ENCODE data around the gene SLIT3.

The SLIT3 gene

GRCh38 chr5:168827636-168828035 is 473.3 kb downstream of the SLIT3 start:
- DNase-seq (ENCODE audit: low spot score), result no peak

- DNase-seq (ENCODE audit: low spot score), result no peak
Measured at GRCh38 chr5:168826246-168826725, 474.7 kb downstream of the SLIT3 start.

- DNase-seq (ENCODE audit: low spot score), result peak; percentile 31
Measured at GRCh38 chr5:168822745-168823281, 478.1 kb downstream of the SLIT3 start.

GRCh38 chr5:168822248-168822744 is 478.6 kb downstream of the SLIT3 start:
- no peak for DNase-seq (ENCODE audit: low spot score)

DNA sequence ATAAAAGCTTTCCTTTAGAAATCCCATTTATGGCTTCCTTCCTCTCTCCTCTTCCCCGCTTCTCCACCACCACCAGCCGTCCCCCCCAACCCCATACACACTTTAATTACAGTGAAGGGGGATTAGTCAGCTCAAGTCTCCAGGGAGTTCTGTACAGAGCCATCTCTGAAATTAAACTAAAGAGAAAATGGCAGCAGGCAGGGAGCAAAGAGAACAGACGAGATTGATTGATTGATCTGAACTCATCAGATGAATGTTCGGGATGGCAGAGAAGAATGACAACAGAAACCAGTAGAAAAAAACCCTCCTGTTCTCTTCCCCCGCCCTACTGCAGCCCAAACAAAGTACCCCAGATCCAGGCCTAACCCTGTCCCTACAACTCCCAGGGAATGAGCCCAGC is 480.1 kb downstream of the SLIT3 start:
- DNase-seq (ENCODE audit: low spot score), result no peak

DNA sequence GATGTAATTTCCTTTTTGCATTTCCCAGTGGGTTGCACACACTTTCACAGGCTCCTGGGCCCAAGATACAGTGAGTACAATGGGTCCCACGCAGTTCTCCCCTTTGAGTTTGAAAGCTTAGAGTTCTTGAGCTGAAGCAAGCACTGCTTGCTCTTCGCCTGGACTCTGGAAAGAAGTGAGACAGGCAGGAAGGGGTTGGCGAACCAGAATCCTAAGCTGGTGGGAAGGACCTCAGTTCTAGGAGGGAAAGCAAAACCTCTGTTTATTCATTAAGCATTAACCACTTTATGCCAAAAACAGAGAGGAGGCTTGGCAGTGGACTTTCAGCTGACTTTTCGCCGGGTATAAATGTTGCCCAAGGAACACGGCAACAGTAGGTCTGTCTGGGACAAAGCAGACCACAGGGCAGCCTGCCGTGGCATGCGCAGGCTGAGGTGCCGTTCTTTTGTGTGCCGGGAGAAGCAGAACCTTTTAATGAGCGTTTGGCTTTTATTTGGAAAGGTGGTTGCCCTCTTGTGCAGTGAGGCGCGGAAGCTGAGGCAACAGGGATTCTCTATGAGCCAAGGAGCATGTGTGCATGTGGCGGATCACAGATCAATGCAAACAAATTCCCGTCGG is 481.8 kb downstream of the SLIT3 start:
- no peak for DNase-seq (ENCODE audit: low spot score)

DNA sequence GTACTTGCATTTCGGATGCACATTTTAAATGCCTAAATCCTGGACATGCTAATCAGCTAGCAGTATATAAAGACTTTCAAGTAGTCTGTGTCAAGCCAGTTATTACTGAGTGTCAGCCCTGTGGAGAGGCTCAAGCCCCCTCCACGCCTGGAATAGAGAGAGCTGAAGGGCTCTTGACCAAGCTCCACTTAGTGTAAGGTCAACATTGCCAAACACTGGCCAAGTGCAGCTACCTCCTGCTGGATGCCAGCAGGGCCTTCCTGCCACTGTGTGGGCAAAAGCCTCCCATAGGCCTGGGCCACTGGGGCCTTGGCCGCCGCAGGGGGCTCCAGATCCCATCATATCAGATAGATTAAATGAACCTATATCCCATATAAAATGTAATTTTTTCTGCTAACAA is 482.4 kb downstream of the SLIT3 start:
- DNase-seq (ENCODE audit: low spot score), result no peak

GRCh38 chr5:168817591-168817990 is 483.3 kb downstream of the SLIT3 start:
- no peak for DNase-seq (ENCODE audit: low spot score)

GRCh38 chr5:168816661-168817060 is 484.3 kb downstream of the SLIT3 start:
- DNase-seq (ENCODE audit: low spot score), result no peak

DNA sequence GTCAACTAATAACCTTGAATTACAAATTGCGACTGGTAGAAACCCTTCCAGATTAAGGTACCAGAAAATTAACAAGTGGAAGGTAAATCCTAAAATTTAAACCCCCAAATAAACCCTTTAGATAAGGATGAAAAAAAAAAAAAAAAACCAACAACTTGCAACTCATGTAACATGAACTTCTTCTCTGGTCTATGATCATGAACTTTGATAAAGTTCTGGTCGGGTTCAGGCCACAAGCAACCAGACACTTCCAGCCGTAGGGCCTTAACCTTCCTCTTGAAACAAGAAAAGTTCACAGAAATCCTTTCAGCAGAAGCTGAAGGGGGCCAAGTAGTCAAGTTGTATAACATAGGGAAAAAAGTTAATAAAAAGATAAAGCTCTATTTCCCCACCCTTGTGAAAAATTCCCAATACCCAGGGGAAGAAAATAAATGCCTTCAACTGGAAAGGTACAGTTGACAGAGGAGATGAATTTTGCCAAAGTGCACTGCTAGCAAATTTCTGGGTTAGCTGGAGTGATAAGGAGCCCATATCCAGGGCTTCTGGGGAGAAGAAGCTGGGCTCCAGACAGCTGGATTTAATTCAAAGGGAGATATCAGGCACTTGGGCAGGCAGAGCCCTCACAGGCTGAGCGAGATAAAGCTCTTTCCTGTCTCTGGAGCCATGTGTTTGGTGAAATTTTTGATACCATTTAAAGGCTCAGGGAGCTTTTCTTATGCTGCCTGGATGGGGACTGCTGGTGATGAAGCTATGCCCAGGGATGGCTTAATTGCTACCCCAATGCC is 487.6 kb downstream of the SLIT3 start:
- DNase-seq (ENCODE audit: low spot score), result no peak

- DNase-seq (ENCODE audit: low spot score), result no peak
Measured at GRCh38 chr5:168810641-168811040, 490.3 kb downstream of the SLIT3 start.

DNA sequence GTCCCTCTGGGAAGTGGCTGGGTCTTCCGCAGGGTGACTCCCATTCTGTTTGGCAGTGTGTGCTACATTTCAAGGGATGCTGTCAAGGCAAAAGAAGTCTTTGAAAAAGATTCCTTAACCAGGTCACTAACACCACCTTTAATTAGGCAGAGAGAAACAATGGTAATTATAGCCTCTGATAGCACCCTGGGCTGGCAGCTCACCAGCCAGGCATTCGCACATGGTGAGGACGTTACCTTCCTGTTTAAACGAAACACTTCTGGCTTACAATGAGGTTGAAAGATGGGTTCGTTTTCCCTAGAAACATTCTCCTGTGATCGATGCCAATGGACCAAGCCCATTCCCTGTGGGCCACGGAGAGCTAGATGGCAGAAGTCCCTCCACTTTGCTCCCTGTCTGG is 491.7 kb downstream of the SLIT3 start:
- no peak for DNase-seq (ENCODE audit: low spot score)

DNA sequence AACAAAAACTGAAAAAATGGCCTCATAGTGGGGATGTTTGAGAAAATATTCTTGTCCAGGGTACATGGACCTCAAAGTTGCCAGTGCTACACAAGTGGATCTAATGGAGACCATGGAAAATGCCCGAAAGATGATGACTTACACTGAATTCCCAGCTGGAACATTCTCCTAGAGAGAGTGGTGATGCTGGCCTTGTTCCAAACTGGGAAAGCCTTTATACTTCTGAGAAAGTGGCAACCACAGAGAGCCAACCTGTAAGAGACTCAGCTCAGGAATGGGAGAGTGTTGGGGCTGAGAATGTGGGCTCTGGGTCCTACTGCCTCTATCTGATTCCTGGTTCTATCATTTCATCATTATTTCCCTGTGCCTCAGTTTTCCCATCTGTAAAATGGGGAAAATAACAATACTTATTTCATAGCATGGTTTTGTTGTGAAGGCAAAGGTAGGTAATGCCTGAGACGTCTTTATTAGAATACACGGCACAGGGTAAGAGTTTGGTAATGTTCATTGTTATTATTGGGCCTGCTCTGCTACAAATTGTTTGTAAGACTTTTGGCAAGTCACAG is 492.8 kb downstream of the SLIT3 start:
- DNase-seq (ENCODE audit: low spot score), result no peak

- DNase-seq (ENCODE audit: low spot score), result no peak
Measured at GRCh38 chr5:168807287-168807686, 493.7 kb downstream of the SLIT3 start.

- no peak for DNase-seq (ENCODE audit: low spot score)
Measured at GRCh38 chr5:168803541-168803940, 497.4 kb downstream of the SLIT3 start.

GRCh38 chr5:168802337-168802736 is 498.6 kb downstream of the SLIT3 start:
- no peak for DNase-seq (ENCODE audit: low spot score)

GRCh38 chr5:168801567-168801966 is 499.4 kb downstream of the SLIT3 start:
- no peak for DNase-seq (ENCODE audit: low spot score)

- DNase-seq (ENCODE audit: low spot score), result no peak
Measured at GRCh38 chr5:168800701-168801100, 500.2 kb downstream of the SLIT3 start.

- no peak for DNase-seq (ENCODE audit: low spot score)
Measured at GRCh38 chr5:168798065-168799023, 502.6 kb downstream of the SLIT3 start.

GRCh38 chr5:168796593-168797580 is 504.1 kb downstream of the SLIT3 start:
- no peak for DNase-seq (ENCODE audit: low spot score)
